MM.1S (cell line): Measurements from ENCODE around the gene OTUD4.

Experiments
- DNase-seq: peaks from one replicate; pipeline ENCODE4 v3.0.0-alpha.2; 2015
- H2AFZ ChIP-seq: fragments of 300-600 bp; sonication (generic); 2 replicates; pipeline ENCODE4 v1.6.0; 2016; ENCODE audit warnings: antibody characterized with exemption, low read length
- H3F3A ChIP-seq: fragments of 300-600 bp; sonication (generic); 2 replicates; pipeline ENCODE4 v1.6.1; 2016; ENCODE audit warnings: mild to moderate bottlenecking, antibody characterized with exemption, low read length, moderate library complexity, mixed read lengths; ENCODE audit not compliant: insufficient read depth
- H3K27ac ChIP-seq: fragments of 300-600 bp; sonication (generic); 2 replicates; pipeline ENCODE4 v1.5.1; 2016; ENCODE audit warnings: mild to moderate bottlenecking, low read length
- H3K27me3 ChIP-seq: fragments of 300-600 bp; sonication (generic); replicated peaks from 2 replicates; pipeline ENCODE4 v1.6.0; 2016; ENCODE audit warnings: low read length; ENCODE audit not compliant: insufficient read depth
- H3K36me3 ChIP-seq: fragments of 300-600 bp; sonication (generic); replicated peaks from 2 replicates; pipeline ENCODE4 v1.6.1; 2016; ENCODE audit warnings: mild to moderate bottlenecking, low read length, mixed read lengths; ENCODE audit not compliant: insufficient read depth
- H3K4me1 ChIP-seq: fragments of 300-600 bp; sonication (generic); 2 replicates; pipeline ENCODE4 v1.6.1; 2016; ENCODE audit warnings: low read length, mixed read lengths
- H3K4me2 ChIP-seq: fragments of 300-600 bp; sonication (generic); 2 replicates; pipeline ENCODE4 v1.6.0; 2016; ENCODE audit warnings: low read depth, low read length
- H3K4me3 ChIP-seq: fragments of 300-600 bp; sonication (generic); 2 replicates; pipeline ENCODE4 v1.5.1; 2016; ENCODE audit warnings: low read length, mixed read lengths
- H3K79me2 ChIP-seq: fragments of 300-600 bp; sonication (generic); 2 replicates; pipeline ENCODE4 v1.6.1; 2016; ENCODE audit warnings: mixed run types, low read length, mixed read lengths
- H3K9ac ChIP-seq: fragments of 300-600 bp; sonication (generic); 2 replicates; pipeline ENCODE4 v1.6.1; 2016; ENCODE audit warnings: low read length, mixed read lengths
- H3K9me2 ChIP-seq: fragments of 300-600 bp; sonication (generic); replicated peaks from 2 replicates; pipeline ENCODE4 v1.6.1; 2016; ENCODE audit warnings: mild to moderate bottlenecking, low read length, mixed read lengths; ENCODE audit not compliant: insufficient read depth
- H3K9me3 ChIP-seq: fragments of 300-600 bp; sonication (generic); replicated peaks from 2 replicates; pipeline ENCODE4 v1.6.1; 2016; ENCODE audit warnings: mild to moderate bottlenecking, low read length, mixed read lengths; ENCODE audit not compliant: insufficient read depth
- H4K20me1 ChIP-seq: fragments of 300-600 bp; sonication (generic); 2 replicates; pipeline ENCODE4 v1.6.1; 2016; ENCODE audit warnings: mild to moderate bottlenecking, low read length, moderate library complexity, mixed read lengths; ENCODE audit not compliant: insufficient read depth
- EZH2 ChIP-seq: fragments of 300-600 bp; sonication (generic); optimal IDR thresholded peaks from 2 replicates; pipeline ENCODE3; 2017; ENCODE audit warnings: low read depth, mild to moderate bottlenecking, antibody characterized with exemption, low read length, mixed read lengths
- EZH2phosphoT487 ChIP-seq: fragments of 300-600 bp; sonication (generic); IDR thresholded peaks from 2 replicates; pipeline ENCODE4 v1.6.1; 2018; ENCODE audit warnings: antibody characterized with exemption, low read length
- TF ChIP-seq, protein P1 (sequence below): fragments of 300-600 bp; sonication (generic); IDR thresholded peaks from 2 replicates; pipeline ENCODE4 v1.5.1; 2016; ENCODE audit warnings: antibody characterized with exemption, low read length, mixed read lengths

OTUD4 gene

DNA sequence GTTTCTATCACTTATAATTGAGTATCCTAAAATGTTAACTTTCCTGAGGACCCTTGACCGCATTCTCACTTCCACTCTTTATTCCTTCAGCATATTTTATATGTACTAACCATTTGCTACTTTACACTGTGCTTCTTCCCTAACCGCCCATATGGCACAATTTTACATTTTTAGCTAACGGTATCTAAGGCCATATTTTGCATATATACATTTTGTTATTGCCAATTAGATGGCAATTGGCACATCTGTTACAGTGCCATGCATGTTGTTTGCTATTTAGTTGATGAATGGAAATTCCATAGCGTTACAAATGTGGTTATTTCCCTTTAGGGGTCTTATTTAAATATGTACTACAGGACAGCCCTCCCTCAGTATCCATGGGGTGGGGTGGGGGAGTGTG is 20.0 kb upstream of the OTUD4 start:
- Histone ChIP-seq H3K79me2 (no peaks in the 10 kb centered on the region), H4K20me1 (no peaks in the 10 kb centered on the region), H3K9ac (no peak overlapping the region), H3K27ac (no peak overlapping the region), H3K4me1 (peaks cover 4% of the 10 kb centered on the region; the same call in 1 of the 2 replicates), H3K27me3 (0 out of 2 replicates have a peak, but pooled peaks cover 11% of the 10 kb centered on the region), H3K9me2 (no peaks in the 10 kb centered on the region), H3K9me3 (no peaks in the 10 kb centered on the region), H3K4me3 (no peak overlapping the region), H3F3A (peaks cover 3% of the 10 kb centered on the region), H3K36me3 (no peaks in the 10 kb centered on the region), H3K4me2 (no peak overlapping the region), H2AFZ (no peak overlapping the region)
- TF ChIP-seq EZH2 (no peak), EZH2phosphoT487 (no peak)
- TF ChIP-seq, protein P1, sequence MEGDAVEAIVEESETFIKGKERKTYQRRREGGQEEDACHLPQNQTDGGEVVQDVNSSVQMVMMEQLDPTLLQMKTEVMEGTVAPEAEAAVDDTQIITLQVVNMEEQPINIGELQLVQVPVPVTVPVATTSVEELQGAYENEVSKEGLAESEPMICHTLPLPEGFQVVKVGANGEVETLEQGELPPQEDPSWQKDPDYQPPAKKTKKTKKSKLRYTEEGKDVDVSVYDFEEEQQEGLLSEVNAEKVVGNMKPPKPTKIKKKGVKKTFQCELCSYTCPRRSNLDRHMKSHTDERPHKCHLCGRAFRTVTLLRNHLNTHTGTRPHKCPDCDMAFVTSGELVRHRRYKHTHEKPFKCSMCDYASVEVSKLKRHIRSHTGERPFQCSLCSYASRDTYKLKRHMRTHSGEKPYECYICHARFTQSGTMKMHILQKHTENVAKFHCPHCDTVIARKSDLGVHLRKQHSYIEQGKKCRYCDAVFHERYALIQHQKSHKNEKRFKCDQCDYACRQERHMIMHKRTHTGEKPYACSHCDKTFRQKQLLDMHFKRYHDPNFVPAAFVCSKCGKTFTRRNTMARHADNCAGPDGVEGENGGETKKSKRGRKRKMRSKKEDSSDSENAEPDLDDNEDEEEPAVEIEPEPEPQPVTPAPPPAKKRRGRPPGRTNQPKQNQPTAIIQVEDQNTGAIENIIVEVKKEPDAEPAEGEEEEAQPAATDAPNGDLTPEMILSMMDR, result no peak
- no peak for DNase-seq

DNA sequence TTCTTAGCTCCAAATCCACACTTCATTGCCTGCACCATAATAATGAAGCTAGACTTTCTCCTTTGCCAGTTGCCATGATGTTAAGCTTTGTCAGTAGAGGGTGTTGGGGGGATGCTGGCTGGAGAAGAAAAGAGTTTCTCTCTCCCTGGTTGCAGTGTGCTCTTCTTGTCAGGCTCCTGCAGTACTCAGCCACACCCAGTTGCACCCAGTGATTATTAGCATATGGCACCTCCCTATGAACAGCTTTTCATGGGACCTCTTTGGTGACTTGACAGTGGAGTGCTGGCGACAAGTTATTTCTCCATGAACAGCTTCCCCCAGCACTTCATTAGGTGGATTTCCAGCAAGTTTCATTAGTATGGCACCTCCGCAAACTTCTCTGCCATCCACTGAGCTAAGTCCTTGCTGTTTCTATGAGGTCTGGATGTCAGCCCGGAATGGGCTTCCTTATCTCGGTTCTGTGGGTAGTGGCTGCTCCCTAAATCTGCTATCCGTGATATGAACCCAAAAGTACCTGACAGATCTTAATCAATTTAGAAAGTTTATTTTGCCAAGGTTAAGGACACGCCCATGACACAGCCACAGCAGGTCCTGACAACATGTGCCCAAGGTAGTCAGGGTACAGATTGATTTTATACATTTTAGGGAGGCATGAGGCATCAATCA is 18.8 kb upstream of the OTUD4 start:
- Histone ChIP-seq H3K27ac (no peak overlapping the region), H3F3A (peaks cover 9% of the 10 kb centered on the region), H3K36me3 (no peaks in the 10 kb centered on the region), H3K4me1 (peaks cover 6% of the 10 kb centered on the region; the same call in 1 of the 2 replicates), H3K27me3 (peaks cover 11% of the 10 kb centered on the region; the same call in 1 of the 2 replicates), H3K4me3 (no peak overlapping the region), H3K9ac (no peak overlapping the region), H3K9me3 (no peaks in the 10 kb centered on the region), H2AFZ (no peak overlapping the region), H3K9me2 (no peaks in the 10 kb centered on the region), H3K79me2 (no peaks in the 10 kb centered on the region), H4K20me1 (no peaks in the 10 kb centered on the region), H3K4me2 (no peak overlapping the region)
- TF ChIP-seq EZH2phosphoT487 (no peak), EZH2 (no peak)
- TF ChIP-seq, protein P1, result no peak
- DNase-seq, result no peak

DNA sequence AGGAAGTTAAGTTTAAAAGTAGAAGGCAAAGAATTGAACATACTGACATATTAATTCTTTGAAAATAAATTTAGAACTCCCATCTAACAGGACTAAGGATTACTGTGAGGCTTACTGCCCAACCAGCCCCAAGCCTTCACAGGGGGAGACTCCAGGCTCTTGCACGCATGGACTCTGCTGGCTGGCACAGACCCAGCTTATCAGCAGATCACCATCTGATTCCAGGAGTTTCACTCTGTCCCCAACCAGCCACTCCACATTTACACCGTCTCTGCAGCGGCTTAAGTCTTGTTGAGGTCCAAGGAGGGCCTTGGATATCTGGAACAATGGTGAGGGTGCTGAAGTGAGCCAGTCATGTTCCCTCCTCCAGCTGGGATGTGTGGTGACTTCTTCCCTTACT is 16.4 kb upstream of the OTUD4 start:
- H3K36me3 ChIP-seq, result no peaks in the 10 kb centered on the region

More for the DNA sequence above, 16.4 kb upstream of the OTUD4 start:
- Histone ChIP-seq H3K4me3 (no peak overlapping the region), H3K4me2 (no peak overlapping the region), H3F3A (peaks cover 9% of the 10 kb centered on the region), H3K9me2 (no peaks in the 10 kb centered on the region), H4K20me1 (no peaks in the 10 kb centered on the region), H2AFZ (no peak overlapping the region), H3K79me2 (no peaks in the 10 kb centered on the region), H3K4me1 (peaks cover 6% of the 10 kb centered on the region; the same call in 1 of the 2 replicates), H3K9me3 (no peaks in the 10 kb centered on the region), H3K9ac (no peak overlapping the region), H3K27me3 (peaks cover 11% of the 10 kb centered on the region; the same call in 1 of the 2 replicates), H3K27ac (no peak overlapping the region)
- no peak for DNase-seq
- TF ChIP-seq, protein P1, result no peak
- TF ChIP-seq EZH2phosphoT487 (no peak), EZH2 (no peak)
